ENCODE data around the gene RICTOR. TPM values are rescaled to one million over a fixed set of nuclear protein-coding genes. Genes with fewer than 3 reads are reported as not detected.

Gene RICTOR
- total RNA-seq, 4 donors from 2014 or later, result 11.1 to 32.6 (median 18.2) TPM

DNA sequence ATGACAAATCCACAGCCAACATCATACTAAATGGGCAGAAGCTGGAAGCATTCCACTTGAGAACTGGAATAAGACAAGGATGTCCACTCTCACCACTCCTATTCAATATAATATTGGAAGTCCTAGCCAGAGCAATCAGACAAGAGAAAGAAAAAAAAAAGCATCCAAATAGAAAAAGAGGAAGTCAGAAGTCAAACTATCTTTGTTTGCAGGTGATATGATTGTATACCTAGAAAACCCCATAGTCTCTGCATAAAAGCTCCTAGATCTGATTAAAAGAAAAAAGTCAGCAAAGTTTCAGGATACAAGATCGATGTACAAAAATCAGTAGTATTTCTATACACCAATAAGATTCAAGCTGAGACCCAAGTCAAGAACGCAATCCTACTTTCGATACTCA is 162.3 kb downstream of the RICTOR start:
- 93 to 94% methylated on average over 3 of the region's 3 CpGs for WGBS, 2 donors
- Histone ChIP-seq H3K27ac (no peak overlapping the region), H3K9me3 (no peaks in the 10 kb centered on the region), H3K4me1 (no peaks in the 10 kb centered on the region), H3K27me3 (no peaks in the 10 kb centered on the region), H3K36me3 (peaks cover 0 to 26% (median 0%) of the 10 kb centered on the region in 3 donors), H3K4me3 (no peak overlapping the region)
- no peak for TF ChIP-seq POLR2A (IDR thresholded peaks at IDR 0.05)
- TF ChIP-seq, protein P1, sequence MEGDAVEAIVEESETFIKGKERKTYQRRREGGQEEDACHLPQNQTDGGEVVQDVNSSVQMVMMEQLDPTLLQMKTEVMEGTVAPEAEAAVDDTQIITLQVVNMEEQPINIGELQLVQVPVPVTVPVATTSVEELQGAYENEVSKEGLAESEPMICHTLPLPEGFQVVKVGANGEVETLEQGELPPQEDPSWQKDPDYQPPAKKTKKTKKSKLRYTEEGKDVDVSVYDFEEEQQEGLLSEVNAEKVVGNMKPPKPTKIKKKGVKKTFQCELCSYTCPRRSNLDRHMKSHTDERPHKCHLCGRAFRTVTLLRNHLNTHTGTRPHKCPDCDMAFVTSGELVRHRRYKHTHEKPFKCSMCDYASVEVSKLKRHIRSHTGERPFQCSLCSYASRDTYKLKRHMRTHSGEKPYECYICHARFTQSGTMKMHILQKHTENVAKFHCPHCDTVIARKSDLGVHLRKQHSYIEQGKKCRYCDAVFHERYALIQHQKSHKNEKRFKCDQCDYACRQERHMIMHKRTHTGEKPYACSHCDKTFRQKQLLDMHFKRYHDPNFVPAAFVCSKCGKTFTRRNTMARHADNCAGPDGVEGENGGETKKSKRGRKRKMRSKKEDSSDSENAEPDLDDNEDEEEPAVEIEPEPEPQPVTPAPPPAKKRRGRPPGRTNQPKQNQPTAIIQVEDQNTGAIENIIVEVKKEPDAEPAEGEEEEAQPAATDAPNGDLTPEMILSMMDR (IDR thresholded peaks at IDR 0.05), result no peak
- intact Hi-C loops (cut with DNase I), result loop anchor here (10.0 kb wide), 1 partner anchor 87 kb away; no protein-coding TSS in a partner anchor
- no peak for DNase-seq

DNA sequence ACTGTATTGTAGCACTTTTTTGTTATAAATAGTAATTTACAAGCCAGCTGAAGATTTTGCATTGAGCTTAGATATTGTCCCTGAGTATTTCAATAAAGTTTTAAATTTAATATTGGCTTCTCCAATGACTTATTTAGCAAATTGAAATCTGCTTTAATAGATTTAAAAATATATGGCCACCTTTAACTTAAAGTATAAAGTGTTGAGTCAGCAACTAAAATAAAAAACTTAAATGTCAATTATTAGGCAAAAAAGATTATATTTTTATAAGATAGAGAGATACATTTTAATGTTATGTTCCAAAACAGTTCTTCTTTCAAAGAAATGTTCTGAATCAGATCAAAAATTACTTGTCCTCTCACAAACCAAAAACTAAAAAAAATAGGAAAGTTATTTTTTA is 167.7 kb downstream of the RICTOR start:
- H3K27me3 ChIP-seq, result no peaks in the 10 kb centered on the region
- no peak overlapping the region for H3K4me3 ChIP-seq
- peaks cover 0 to 4% (median 0%) of the 10 kb centered on the region in 3 donors for H3K9me3 ChIP-seq
- no peak for DNase-seq
- intact Hi-C loops (cut with DNase I), result no loop called here
- TF ChIP-seq, protein P1 (IDR thresholded peaks at IDR 0.05), result no peak
- no peak overlapping the region for H3K27ac ChIP-seq
- H3K4me1 ChIP-seq, result peaks cover 0 to 11% (median 0%) of the 10 kb centered on the region in 3 donors
- peaks cover 6 to 66% (median 13%) of the 10 kb centered on the region in 3 donors for H3K36me3 ChIP-seq

DNA sequence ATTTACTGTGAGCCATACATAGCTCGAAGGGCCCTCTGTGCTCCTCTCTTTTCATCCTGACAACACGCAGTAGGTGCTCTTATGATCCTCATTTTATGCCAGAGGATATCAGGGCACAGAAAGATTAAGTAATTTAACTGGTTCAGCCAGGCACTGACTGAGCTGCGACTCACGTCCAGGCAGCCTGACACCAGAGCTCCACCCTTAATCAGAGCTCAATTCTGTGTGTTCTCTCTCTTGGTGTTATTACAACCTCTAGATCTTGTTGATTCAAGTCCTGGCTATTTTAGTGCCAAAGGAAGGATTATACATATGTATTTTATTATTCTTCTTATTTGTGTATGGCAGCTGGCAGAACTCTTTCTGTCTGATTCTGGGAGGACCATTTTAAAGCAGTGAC is 168.7 kb downstream of the RICTOR start:
- 32 to 49% methylated on average over 4 of the region's 4 CpGs for WGBS, 2 donors
- H3K4me3 ChIP-seq, result no peak overlapping the region
- peak overlapping the region in 2 of 4 donors; percentile 33 to 36 for H3K27ac ChIP-seq
- TF ChIP-seq, protein P1 (IDR thresholded peaks at IDR 0.05), result no peak
- TF ChIP-seq POLR2A (IDR thresholded peaks at IDR 0.05), result no peak
- H3K27me3 ChIP-seq, result no peaks in the 10 kb centered on the region
- H3K36me3 ChIP-seq, result peaks cover 6 to 76% (median 13%) of the 10 kb centered on the region in 3 donors
- intact Hi-C loops (cut with DNase I), result no loop called here
- H3K9me3 ChIP-seq, result peaks cover 0 to 4% (median 0%) of the 10 kb centered on the region in 3 donors
- peaks cover 0 to 11% (median 0%) of the 10 kb centered on the region in 3 donors for H3K4me1 ChIP-seq
- no peak for DNase-seq

DNA sequence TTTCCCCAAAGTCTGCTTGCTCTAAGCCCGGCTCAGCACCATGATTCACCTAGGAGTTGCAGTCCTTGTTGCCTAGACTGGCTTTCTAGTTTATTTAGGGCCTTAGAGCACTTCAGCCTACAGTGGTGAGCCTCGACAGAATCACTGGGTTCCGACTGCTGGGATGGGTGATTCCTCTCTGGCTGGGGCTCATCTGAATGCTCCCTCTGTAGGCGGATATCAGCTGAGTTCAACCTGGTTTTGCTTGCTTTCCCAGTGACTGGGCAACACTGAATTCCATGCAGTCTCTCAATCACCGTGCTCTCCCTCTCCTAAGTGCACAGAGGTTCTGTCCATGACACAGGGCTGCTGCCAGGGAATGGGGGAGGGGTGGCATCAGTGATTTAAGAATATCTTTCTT is 174.3 kb downstream of the RICTOR start:
- WGBS, 2 donors, result 78 to 94% methylated on average over 3 to 5 of the region's 5 CpGs
- no peak for DNase-seq
- intact Hi-C loops (cut with DNase I), result no loop called here
- Histone ChIP-seq H3K4me1 (no peaks in the 10 kb centered on the region), H3K36me3 (peaks cover 6 to 59% (median 13%) of the 10 kb centered on the region in 3 donors), H3K27me3 (no peaks in the 10 kb centered on the region), H3K9me3 (peaks cover 0 to 11% (median 0%) of the 10 kb centered on the region in 3 donors), H3K27ac (no peak overlapping the region), H3K4me3 (no peak overlapping the region)
- TF ChIP-seq, protein P1 (IDR thresholded peaks at IDR 0.05), result no peak
- TF ChIP-seq POLR2A (IDR thresholded peaks at IDR 0.05), result no peak

DNA sequence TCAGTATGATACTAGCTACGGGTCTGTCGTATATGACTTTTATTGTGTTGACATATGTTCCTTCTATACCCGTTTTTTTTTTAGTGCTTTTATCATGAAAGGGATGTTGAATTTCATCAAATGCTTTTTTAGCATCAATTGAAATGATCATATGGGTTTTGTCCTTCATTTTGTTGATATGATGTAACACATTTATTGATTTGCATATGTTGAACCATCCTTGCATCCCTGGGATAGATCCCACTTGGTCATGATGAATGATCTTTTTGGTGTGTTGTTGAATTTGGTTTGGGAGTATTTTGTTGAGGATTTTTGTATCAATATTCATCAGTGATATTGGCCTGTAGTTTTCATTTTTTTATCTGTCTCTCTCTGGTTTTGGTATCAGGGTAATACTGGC is 177.4 kb downstream of the RICTOR start:
- peaks cover 0 to 36% (median 0%) of the 10 kb centered on the region in 3 donors for H3K36me3 ChIP-seq
- 90 to 96% methylated on average over 3 of the region's 3 CpGs for WGBS, 2 donors

More for the DNA sequence above, 177.4 kb downstream of the RICTOR start:
- peaks cover 0 to 8% (median 0%) of the 10 kb centered on the region in 3 donors for H3K9me3 ChIP-seq
- DNase-seq, result no peak
- H3K27ac ChIP-seq, result no peak overlapping the region
- TF ChIP-seq, protein P1 (IDR thresholded peaks at IDR 0.05), result no peak
- TF ChIP-seq POLR2A (IDR thresholded peaks at IDR 0.05), result no peak
- no peaks in the 10 kb centered on the region for H3K27me3 ChIP-seq
- H3K4me3 ChIP-seq, result no peak overlapping the region
- no peaks in the 10 kb centered on the region for H3K4me1 ChIP-seq
- intact Hi-C loops (cut with DNase I), result no loop called here

Measured in esophagus squamous epithelium (tissue), 5 donors.